ENCODE data around the gene TNFRSF21. TPM values are rescaled to one million over a fixed set of nuclear protein-coding genes. Genes with fewer than 3 reads are reported as not detected.
A peak's percentile ranks its signal among the peaks of the same experiment; 100 is the strongest.
"Not testable (repeated sequence)": the region's sequence is repeated elsewhere in the genome, so short reads cannot be mapped to it uniquely, and the experiment has no call there.

Gene TNFRSF21
- total RNA-seq, 4 donors from 2014 or later, result 3.3 to 7.4 (median 3.9) TPM

- H3K4me3 ChIP-seq, result no peak overlapping the region
- no peak overlapping the region for H3K27ac ChIP-seq
- H3K36me3 ChIP-seq, result no peaks in the 10 kb centered on the region
- TF ChIP-seq CTCF (IDR thresholded peaks at IDR 0.05), result no peak
- TF ChIP-seq POLR2A (IDR thresholded peaks at IDR 0.05), result no peak
- TF ChIP-seq EP300 (IDR thresholded peaks at IDR 0.05), result no peak
- TF ChIP-seq POLR2AphosphoS5 (IDR thresholded peaks at IDR 0.05), result no peak
- 64% methylated on average over 4 of the region's 4 CpGs for WGBS
- H3K9me3 ChIP-seq, result no peaks in the 10 kb centered on the region
- no peaks in the 10 kb centered on the region for H3K27me3 ChIP-seq
- DNase-seq (ENCODE audit: low spot score in 2 of 2), result no peak
- no peaks in the 10 kb centered on the region for H3K4me1 ChIP-seq
These were observed 11.9 kb upstream of the TNFRSF21 start for GRCh38 chr6:47321577-47321976.

- WGBS, result 33% methylated on average over 4 of the region's 4 CpGs
- Histone ChIP-seq H3K4me1 (no peaks in the 10 kb centered on the region), H3K36me3 (no peaks in the 10 kb centered on the region), H3K9me3 (no peaks in the 10 kb centered on the region), H3K27me3 (no peaks in the 10 kb centered on the region), H3K27ac (no peak overlapping the region), H3K4me3 (no peak overlapping the region)
- DNase-seq (ENCODE audit: low spot score in 2 of 2), result no peak
- no peak for TF ChIP-seq EP300 (IDR thresholded peaks at IDR 0.05)
- no peak for TF ChIP-seq POLR2AphosphoS5 (IDR thresholded peaks at IDR 0.05)
- TF ChIP-seq POLR2A (IDR thresholded peaks at IDR 0.05), result no peak
- TF ChIP-seq CTCF (IDR thresholded peaks at IDR 0.05), result no peak
These were observed 10.2 kb upstream of the TNFRSF21 start for GRCh38 chr6:47319867-47320266.

- 80% methylated on average over 3 of the region's 3 CpGs for WGBS
These were observed 9.7 kb upstream of the TNFRSF21 start for GRCh38 chr6:47319382-47319781.

GRCh38 chr6:47318236-47318989 lies 8.7 kb upstream of the TNFRSF21 start:
- H3K27ac ChIP-seq, result no peak overlapping the region
- no peaks in the 10 kb centered on the region for H3K36me3 ChIP-seq
- 75% methylated on average over 3 of the region's 3 CpGs for WGBS
- H3K27me3 ChIP-seq, result peaks cover 2% of the 10 kb centered on the region
- no peak overlapping the region for H3K4me3 ChIP-seq
- DNase-seq (ENCODE audit: low spot score in 2 of 2), result no peak
- TF ChIP-seq POLR2AphosphoS5 (IDR thresholded peaks at IDR 0.05) (no peak), CTCF (IDR thresholded peaks at IDR 0.05) (no peak), EP300 (IDR thresholded peaks at IDR 0.05) (no peak), POLR2A (IDR thresholded peaks at IDR 0.05) (no peak)
- no peaks in the 10 kb centered on the region for H3K9me3 ChIP-seq
- H3K4me1 ChIP-seq, result no peaks in the 10 kb centered on the region

More at GRCh38 chr6:47319382-47319781, 9.7 kb upstream of the TNFRSF21 start:
- TF ChIP-seq EP300 (IDR thresholded peaks at IDR 0.05) (no peak), POLR2AphosphoS5 (IDR thresholded peaks at IDR 0.05) (no peak), POLR2A (IDR thresholded peaks at IDR 0.05) (no peak)
- Histone ChIP-seq H3K4me1 (no peaks in the 10 kb centered on the region), H3K27me3 (no peaks in the 10 kb centered on the region), H3K4me3 (no peak overlapping the region), H3K9me3 (no peaks in the 10 kb centered on the region), H3K27ac (no peak overlapping the region), H3K36me3 (no peaks in the 10 kb centered on the region)
- no peak for DNase-seq (ENCODE audit: low spot score in 2 of 2)

- H3K9me3 ChIP-seq; H3K4me1 ChIP-seq; H3K36me3 ChIP-seq; DNase-seq (ENCODE audit: low spot score in 2 of 2); H3K27me3 ChIP-seq; H3K4me3 ChIP-seq; H3K27ac ChIP-seq: not testable (repeated sequence)
- WGBS, result 65% methylated on average over 8 of the region's 8 CpGs
These were observed 5.5 kb upstream of the TNFRSF21 start for GRCh38 chr6:47315181-47315580.

- no peaks in the 10 kb centered on the region for H3K36me3 ChIP-seq
- H3K27me3 ChIP-seq, result peaks cover 26% of the 10 kb centered on the region
- DNase-seq (ENCODE audit: low spot score in 2 of 2), result no peak
- H3K9me3 ChIP-seq, result no peaks in the 10 kb centered on the region
- H3K27ac ChIP-seq, result no peak overlapping the region
- H3K4me1 ChIP-seq, result peaks cover 20% of the 10 kb centered on the region
- TF ChIP-seq EP300 (IDR thresholded peaks at IDR 0.05) (no peak), CTCF (IDR thresholded peaks at IDR 0.05) (no peak), POLR2A (IDR thresholded peaks at IDR 0.05) (no peak), POLR2AphosphoS5 (IDR thresholded peaks at IDR 0.05) (no peak)
- 2% methylated on average over 7 of the region's 7 CpGs for WGBS
- H3K4me3 ChIP-seq, result peak overlapping the region; percentile 85
These were observed 401 bp upstream of the TNFRSF21 start for GRCh38 chr6:47310131-47310480.
